Measurements from ENCODE around the gene BIRC5.

BIRC5 gene

GRCh38 chr17:78258323-78259191 lies 44.5 kb downstream of the BIRC5 start:
- peak; percentile 70 for DNase-seq

- no peak for DNase-seq
These were observed 45.1 kb downstream of the BIRC5 start for GRCh38 chr17:78259192-78259554.

- no peak for DNase-seq
These were observed 49.1 kb downstream of the BIRC5 start for GRCh38 chr17:78263063-78263735.

- no peak for DNase-seq
These were observed 49.8 kb downstream of the BIRC5 start for GRCh38 chr17:78263736-78264340.

GRCh38 chr17:78264590-78264989 lies 50.5 kb downstream of the BIRC5 start:
- DNase-seq, result no peak

- no peak for DNase-seq
These were observed 51.1 kb downstream of the BIRC5 start for GRCh38 chr17:78265121-78265520.

GRCh38 chr17:78266231-78266631 lies 52.2 kb downstream of the BIRC5 start:
- no peak for DNase-seq

GRCh38 chr17:78266771-78267170 lies 52.7 kb downstream of the BIRC5 start:
- DNase-seq, result no peak

GRCh38 chr17:78267253-78268073 lies 53.4 kb downstream of the BIRC5 start:
- DNase-seq, result no peak

GRCh38 chr17:78268191-78268874 lies 54.3 kb downstream of the BIRC5 start:
- no peak for DNase-seq

- no peak for DNase-seq
These were observed 55.2 kb downstream of the BIRC5 start for GRCh38 chr17:78268951-78269905.

- DNase-seq, result no peak
These were observed 55.9 kb downstream of the BIRC5 start for GRCh38 chr17:78269955-78270381.

- DNase-seq, result no peak
These were observed 57.5 kb downstream of the BIRC5 start for GRCh38 chr17:78271419-78272170.

- DNase-seq, result peak; percentile 69
These were observed 58.3 kb downstream of the BIRC5 start for GRCh38 chr17:78272181-78272913.

GRCh38 chr17:78272914-78273258 lies 58.8 kb downstream of the BIRC5 start:
- DNase-seq, result no peak

GRCh38 chr17:78273813-78274212 lies 59.8 kb downstream of the BIRC5 start:
- no peak for DNase-seq
